Measurements from ENCODE around the gene TRIM36.
A peak's percentile ranks its signal among the peaks of the same experiment; 100 is the strongest.

Gene TRIM36

GRCh38 chr5:115166744-115167393 lies 2.8 kb downstream of the TRIM36 start:
- DNase-seq (ENCODE audit: low read depth, low spot score): no peak

- DNase-seq (ENCODE audit: low read depth, low spot score): no peak
These were observed 3.9 kb downstream of the TRIM36 start for GRCh38 chr5:115165790-115166189.

DNA sequence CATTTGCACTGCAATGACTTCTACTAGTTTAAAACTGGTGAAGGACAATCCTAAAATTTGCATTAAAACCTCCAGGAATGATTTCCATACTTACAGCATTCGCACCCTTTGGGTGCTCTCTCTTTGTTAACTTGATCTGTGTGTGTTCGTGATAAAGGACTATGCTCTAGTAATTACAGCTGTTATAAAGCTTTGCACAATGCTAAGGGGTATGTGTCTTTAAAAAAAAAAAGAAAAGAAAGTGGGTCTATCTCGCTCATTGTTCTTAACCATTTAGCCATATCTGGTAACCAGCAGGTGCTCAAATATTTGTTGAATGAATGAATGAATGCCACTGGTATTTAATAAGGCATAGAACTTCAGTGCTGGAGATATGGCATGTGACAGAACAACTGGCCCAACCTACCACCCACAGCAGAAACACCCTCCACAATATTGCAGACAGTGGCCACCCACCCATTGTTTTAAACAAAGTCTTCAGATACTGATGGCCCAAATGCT lies 8.7 kb downstream of the TRIM36 start:
- no peak for DNase-seq (ENCODE audit: low read depth, low spot score)

- no peak for DNase-seq (ENCODE audit: low read depth, low spot score)
These were observed 18.4 kb downstream of the TRIM36 start for GRCh38 chr5:115151208-115151805.

DNA sequence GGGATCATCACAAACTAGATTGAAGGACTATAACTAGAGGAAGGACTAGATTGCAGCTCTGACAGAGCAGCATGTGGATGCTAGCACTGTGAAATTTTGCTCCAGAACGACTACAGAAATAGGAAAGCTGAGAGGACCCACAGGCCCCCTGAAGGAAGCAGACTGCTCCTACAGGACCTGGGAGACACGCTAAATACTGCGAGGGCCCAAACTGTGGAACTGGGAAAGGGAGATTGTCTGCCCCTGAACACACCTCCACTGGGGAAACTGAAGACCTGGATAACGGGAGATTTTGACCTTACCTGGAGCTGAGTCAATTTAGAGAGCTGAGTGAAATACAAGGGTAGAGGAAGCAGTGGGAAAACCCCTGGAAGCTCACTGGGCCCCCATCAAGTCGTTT lies 19.2 kb downstream of the TRIM36 start:
- DNase-seq (ENCODE audit: low read depth, low spot score): no peak

GRCh38 chr5:115147052-115147451 lies 22.7 kb downstream of the TRIM36 start:
- no peak for DNase-seq (ENCODE audit: low read depth, low spot score)

- DNase-seq (ENCODE audit: low read depth, low spot score): no peak
These were observed 33.4 kb downstream of the TRIM36 start for GRCh38 chr5:115136294-115136693.

DNA sequence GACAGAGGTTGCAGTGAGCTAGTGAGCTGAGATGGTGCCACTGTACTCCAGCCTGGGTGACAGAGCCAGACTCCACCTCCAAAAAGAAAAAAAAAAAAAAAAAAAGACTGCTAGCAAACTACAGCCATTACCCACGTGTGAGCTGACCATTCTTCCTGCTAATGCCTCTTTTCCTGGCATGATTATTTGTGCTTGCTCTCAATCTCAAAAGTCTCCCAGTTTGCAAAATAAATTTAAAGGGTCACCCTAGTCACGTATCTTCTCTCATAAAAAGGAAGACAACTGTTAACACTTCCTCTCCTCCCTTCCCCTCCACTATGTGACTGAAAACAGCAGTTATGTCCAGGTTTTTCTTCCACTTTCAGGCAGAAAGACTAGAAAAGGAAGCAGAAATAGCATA lies 37.2 kb downstream of the TRIM36 start:
- no peak for DNase-seq (ENCODE audit: low read depth, low spot score)

DNA sequence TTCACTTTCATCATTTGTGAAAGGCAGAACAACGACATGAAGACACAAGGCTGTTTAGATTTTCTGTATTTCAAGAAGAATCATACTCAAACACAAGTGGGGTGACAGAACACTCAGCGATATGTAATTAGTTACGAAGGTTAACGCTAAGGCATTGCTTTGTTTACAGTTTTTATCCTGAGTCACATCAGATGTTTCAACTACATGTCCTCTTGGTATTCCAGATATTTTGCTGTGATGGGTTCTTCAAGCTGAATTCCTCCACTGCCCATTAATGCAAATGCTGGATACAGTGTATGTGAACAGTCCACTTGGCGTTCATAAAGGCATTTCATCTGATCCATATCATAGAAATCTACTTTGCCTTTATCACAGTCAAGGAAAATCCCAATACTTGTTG lies 43.4 kb downstream of the TRIM36 start:
- DNase-seq (ENCODE audit: low read depth, low spot score): no peak

DNA sequence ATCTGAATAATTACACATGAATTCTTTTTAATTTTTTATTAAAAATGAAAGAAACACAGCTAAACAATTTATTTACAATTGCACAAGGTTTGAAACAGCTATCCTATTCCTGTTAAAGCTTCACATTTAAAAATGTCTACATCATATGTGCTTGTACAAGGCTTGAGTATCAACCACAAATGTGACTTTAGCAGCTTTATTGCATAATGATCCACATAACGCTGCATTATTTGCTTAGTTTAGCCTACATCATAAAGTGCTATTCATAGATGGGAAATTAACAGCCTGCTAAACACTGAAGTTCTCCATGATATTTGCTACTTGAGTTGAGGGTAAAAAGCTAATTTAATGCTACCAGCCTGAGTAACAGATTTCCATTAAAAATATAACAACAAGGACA lies 45.0 kb downstream of the TRIM36 start:
- no peak for DNase-seq (ENCODE audit: low read depth, low spot score)

- DNase-seq (ENCODE audit: low read depth, low spot score): no peak
These were observed 53.7 kb downstream of the TRIM36 start for GRCh38 chr5:115116001-115116400.

DNA sequence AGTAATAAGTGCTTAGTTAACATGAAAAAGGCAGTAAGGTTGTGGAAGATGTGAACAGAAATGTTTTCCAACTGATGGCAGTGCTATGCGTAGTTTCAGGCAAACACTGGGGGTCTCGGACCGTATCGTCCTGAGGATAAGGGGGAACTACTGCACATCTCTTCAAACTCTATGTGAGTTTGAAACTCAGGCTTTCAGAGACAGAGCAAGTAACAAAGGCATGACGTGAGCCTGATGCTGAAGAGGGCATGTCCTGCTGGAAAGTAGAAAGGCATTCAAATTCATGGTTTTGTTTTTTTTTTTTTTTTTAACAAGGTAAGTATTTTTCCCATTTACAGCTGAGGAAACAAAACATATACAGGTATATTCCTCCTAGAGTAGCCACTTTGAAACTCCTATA lies 59.9 kb downstream of the TRIM36 start:
- DNase-seq (ENCODE audit: low read depth, low spot score): no peak

DNA sequence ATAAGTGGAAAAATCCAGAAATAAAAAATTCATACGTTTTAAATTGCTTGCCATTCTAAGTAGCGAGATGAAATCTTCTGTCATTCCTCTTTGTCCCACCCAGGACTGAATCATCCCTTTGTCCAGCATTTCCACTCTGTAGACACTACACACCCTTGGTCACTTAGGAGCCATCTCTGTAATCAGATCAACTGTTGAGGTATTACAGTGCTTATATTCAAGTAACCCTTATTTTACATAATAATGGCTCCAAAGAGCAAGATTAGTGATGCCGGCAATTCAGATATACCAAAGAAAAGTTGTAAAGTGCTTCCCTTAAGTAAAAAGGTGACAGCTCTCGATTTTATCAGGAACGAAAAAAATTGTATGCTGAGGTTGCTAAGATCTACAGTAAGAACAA lies 60.4 kb downstream of the TRIM36 start:
- DNase-seq (ENCODE audit: low read depth, low spot score): no peak

DNA sequence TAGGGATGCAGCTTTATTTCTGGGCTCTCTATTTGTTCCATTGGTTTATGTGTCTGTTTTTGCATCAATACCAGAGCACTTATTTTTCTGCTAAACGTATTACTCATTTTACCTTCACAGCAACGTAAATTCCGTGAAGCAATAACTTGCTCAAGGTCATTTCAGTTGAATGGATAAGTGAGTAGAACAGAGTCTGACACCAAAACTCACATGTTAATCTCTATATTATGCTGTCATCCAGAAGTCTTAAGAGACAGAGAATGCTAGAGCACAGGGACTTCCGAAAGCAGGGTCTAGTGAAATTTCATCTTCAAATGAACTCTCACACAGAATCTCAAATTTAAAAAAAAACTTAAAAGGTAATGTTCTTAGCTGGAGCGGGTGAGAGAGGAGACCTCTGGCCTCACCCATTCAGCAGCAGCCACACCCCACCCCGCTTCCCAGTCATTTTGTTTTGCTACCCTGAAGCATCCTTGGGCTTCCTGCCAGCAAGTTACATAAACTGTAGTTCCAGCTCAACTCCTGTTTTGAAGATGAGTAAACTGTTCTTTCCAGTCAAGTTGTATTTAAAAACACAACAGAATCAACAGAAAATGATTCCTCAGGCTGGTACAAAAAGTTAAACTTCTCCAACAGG lies 69.3 kb downstream of the TRIM36 start:
- DNase-seq (ENCODE audit: low read depth, low spot score): no peak

DNA sequence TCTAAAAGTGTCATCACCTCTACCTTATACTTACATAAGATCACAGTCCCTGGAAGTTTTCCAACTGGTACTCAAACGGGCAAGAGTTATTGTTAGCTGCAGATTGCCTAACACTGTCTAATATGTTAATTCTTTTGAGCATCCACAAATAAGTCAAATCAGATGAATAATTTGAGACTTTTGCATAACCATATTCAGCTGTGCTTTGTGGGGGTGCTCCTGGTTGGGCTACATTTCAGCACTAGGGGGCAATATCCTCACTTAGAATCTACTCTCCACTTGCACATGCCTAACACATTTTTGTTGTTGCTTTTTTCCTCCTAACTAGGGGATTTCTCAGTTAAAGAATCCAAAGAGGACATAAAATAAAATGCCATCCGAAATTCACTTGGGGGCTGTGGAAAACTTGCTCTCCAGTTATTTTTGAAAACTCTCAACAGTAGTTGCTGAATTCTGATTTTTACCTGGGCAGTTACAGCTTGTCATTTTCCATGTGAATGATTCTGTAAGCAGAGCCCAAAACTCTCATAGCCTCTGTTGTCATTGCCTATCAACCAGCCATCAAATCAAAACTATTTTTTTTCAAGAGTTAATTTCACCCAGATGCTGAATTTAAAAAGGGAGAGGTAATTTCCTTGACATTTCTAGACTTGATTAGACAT lies 71.5 kb downstream of the TRIM36 start:
- DNase-seq (ENCODE audit: low read depth, low spot score): peak; percentile 39

DNA sequence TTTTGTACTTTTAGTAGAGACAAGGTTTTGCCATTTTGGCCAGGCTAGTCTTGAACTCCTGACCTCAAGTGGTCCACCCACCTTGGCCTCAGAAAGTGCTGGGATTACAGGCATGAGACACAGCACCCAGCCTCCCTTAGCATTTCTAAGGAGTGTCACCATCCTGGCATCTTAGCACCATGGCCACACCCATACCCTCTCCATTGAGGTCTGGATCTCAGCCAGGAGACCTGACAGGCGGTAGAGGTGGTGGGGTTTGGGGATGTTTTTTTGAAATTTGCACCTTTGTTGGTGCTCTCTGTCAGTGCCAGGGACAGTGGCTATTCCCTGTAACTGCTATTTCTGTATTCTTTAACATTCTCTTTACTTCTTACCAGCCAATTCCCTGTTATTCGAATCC lies 72.5 kb downstream of the TRIM36 start:
- DNase-seq (ENCODE audit: low read depth, low spot score): no peak

GRCh38 chr5:115096034-115096769 lies 73.5 kb downstream of the TRIM36 start:
- DNase-seq (ENCODE audit: low read depth, low spot score): peak; percentile 51

DNA sequence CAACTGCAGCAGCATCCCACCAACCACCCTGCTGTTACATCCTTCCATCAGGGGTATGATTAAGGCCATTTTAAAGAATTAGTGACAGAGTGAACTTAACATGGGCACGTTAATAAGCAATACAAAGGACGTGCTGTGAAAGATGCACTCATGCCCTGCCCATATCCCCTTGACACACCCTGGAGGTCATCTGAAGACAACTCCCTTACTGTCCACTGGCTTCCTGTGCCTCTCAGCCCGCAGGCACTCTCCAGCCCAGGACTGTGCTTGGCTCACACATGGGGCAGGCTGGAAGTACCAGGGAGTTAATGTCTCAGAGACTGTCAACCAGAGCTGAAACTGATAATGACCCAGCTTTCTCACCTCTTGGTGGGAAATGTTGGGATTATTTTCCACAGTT lies 81.8 kb downstream of the TRIM36 start:
- no peak for DNase-seq (ENCODE audit: low read depth, low spot score)

GRCh38 chr5:115086473-115086872 lies 83.2 kb downstream of the TRIM36 start:
- DNase-seq (ENCODE audit: low read depth, low spot score): no peak

- no peak for DNase-seq (ENCODE audit: low read depth, low spot score)
These were observed 85.4 kb downstream of the TRIM36 start for GRCh38 chr5:115084246-115084793.

GRCh38 chr5:115079924-115080623 lies 89.6 kb downstream of the TRIM36 start:
- DNase-seq (ENCODE audit: low read depth, low spot score): no peak
